CD4-positive, alpha-beta T cell treated with Interleukin-2 at 100 ng/mL for 4 hours (primary cell): ENCODE measurements around the gene FLNB.
"Not testable (repeated sequence)": the region's sequence is repeated elsewhere in the genome, so short reads cannot be mapped to it uniquely, and the experiment has no call there.

Source experiments
- DNase-seq: peaks from one replicate; pipeline ENCODE4 v3.0.0-alpha.2; 2020; ENCODE audit warnings: low spot score

The FLNB gene

DNA sequence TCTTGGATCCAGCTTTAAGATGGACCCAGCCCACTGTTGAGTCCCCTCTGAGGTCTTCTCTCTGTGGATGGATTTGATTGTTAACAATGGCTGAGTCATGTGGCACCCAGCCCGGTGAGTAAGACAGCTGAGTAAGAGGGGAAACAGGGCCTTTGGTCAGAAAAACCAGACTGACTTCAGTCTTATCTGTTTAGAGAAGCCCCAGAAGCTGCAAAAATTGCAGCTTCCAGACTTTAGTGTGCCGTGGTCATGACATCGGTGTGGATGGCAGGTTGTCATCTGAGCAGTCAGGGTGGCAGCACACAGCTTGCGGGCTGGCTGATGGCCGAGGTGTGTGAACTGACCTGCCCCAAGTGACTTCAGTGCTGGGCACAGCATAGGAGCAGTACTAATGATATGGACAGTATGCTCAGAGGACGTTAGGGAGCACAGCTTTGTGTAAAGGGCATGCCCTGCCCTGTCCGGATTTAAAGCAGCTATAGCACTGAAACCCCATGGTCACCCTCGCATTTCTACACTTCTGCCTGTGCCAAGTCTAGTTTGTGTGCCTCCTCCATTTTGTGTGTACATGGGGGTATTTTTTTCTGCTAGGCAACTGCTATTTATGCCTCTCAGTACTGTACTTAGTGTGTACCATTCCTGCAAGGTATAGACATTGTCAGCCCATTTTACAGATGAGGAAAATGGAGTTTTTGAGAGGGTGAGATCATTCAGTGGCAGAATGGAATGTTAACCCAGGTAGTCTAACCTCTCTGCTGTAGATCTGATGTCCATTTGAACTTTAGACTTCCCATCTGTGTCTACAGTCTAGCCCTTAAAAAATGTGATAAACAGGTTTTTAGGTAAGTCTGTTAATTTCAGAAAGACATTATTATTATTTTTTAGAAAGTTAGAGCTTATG, 44.4 kb downstream of the FLNB start:
- peak; percentile 19 for DNase-seq

DNA sequence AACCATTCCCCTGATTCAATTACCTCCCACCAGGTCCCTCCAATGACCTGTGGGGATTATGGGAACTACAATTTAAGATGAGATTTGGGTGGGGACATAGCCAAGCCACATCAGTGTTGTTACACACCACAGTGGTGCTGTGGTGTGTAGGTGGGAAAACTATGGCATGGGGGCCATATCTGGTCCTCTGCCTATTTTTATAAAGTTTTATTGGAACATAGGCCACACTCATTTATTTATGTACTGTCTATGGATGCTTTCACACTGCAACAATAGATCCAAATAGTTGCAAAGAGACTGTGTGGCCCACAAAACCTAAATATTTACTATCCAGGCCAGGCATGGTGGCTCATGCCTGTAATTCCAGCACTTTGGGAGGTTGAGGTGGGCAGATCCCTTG, 46.4 kb downstream of the FLNB start:
- no peak for DNase-seq

DNA sequence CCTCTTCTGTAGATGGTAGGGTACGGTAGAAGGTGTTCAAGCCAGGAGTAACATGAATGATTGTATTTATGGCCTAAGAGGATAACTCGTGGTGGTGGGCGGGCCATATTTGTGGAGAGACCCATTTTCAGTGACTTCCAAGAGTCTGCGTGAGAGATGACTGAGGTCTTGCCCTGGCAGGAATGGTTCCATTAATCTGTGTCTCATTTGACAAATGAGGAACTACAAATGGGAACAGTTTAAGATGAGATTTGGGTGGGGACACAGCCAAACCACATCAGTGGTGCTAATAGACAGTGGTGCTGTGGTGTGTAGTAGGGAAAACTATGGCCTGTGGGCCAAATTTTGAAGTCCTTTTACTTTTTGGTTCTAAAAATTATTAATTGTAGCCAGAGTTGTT, 47.1 kb downstream of the FLNB start:
- no peak for DNase-seq

DNA sequence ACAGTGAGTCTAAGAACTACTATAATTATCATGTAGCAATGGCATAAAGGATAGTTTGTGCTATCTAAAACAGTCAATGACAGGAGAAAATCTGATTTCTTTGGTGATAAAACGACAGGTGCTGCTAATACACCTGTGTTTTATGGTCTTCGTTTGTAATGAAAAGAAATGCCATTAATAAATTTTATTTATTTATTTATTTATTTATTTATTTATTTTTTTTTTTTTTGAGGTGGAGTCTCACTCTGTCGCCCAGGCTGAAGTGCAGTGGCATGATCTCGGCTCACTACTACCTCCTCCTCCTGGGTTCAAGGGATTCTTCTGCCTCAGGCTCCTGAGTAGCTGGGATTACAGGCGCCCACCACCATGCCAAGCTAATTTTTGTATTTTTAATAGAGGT, 47.7 kb downstream of the FLNB start:
- DNase-seq, result not testable (repeated sequence)

DNA sequence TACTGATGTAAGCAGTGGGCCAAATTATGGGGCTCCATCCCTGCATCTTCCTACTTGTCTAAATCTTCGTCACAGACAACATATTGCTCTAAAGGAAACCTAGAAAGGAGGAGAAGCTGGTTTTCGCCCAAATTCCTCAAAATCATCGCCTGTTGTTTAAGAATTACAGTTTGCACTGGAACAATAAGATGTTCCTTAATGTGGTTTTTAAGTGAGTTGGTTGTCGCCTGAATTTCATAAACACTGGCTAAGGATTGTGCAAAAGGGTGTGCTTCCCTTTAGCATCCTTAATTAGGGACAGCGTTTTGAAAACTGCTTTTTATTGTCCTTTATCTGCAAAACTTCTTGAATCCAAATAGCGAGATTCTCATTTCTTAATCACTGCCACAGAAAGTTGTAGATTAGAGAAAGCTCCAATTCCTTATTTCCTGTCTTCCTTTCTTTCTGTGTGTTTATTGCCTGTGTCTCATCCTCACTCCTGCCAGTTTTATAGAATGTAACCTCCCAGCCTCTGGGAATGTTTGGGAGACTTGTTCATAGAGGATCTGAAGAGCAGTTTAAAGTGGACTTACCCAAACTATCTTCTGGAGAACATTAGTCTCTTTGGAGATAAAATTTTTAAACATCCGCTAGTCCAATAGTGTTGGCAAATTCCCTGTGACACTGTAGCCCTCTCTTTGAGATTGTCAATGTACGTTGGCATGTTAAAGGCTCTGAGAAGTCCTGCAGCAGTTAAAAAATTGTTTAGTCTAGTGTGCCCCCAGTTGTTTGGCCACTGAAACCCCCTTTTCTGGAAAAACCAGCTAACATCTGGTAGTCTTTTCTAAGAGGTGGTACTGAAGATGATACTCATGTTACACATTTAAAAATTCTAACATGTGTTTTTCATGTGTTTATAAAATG, 50.4 kb downstream of the FLNB start:
- DNase-seq, result no peak

DNA sequence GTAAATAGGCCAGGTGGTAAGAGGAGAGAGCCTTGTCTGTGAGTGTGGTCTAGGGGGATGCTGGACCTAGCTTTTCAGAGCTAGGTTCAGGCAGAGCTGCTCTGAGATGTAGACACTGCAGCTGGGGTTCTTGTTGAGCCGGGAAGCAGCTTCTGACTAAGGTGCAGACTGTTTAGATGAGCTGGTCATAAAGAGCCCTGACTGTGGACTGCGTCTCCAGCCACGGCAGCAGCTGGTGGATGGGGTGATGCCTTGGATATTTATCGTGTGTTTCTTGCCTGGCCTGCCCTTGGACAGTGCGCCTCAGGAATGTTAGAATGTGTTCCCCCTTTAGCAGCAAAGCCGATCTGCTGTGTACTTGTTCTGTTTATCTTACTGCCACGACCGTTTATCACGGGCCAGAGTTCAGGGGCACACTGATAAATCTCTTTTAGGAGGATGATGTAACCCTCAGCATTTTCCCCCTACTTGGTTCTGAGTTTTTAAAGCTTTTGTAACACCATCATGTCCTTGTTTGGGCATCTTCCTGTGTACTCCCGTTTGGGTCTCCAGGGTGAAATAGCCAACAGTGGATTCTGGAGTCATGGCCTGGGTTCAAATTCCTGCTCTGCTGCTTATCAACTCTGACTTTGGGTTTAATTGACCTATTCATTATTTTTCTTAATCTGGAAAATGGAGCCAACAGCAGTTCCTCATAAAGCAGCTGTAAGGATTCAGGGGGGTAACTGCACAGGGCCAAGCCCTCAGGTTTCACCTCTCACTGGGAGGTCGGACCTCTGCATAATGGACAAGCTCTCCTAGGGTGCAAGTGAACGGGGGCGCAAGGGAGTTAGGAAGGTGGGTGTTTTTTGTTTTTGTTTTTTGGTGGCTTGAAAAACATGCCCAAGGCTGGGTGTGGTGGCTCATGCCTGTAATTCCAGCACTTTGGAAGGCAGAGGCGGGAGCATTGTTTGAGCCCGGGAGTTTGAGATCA, 51.4 kb downstream of the FLNB start:
- no peak for DNase-seq

DNA sequence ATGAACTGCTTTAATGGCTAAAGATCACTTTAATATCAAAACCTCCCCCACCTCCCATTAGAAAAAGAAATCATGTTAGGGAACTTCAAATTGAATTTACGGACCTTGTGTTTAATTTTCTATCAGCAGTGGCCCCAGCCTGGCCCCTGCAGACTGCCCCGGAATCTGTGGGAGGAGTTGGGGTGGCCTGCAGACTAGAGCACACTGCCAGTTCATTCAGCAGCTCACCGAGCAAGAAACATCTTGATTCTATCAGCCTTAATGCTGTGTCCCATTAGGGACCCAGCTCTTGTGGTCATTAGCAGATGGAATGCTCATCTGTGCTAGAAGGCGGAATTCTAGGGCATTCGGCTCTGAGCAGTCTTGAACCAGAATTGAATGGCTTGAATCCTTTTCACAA, 54.2 kb downstream of the FLNB start:
- DNase-seq, result no peak

DNA sequence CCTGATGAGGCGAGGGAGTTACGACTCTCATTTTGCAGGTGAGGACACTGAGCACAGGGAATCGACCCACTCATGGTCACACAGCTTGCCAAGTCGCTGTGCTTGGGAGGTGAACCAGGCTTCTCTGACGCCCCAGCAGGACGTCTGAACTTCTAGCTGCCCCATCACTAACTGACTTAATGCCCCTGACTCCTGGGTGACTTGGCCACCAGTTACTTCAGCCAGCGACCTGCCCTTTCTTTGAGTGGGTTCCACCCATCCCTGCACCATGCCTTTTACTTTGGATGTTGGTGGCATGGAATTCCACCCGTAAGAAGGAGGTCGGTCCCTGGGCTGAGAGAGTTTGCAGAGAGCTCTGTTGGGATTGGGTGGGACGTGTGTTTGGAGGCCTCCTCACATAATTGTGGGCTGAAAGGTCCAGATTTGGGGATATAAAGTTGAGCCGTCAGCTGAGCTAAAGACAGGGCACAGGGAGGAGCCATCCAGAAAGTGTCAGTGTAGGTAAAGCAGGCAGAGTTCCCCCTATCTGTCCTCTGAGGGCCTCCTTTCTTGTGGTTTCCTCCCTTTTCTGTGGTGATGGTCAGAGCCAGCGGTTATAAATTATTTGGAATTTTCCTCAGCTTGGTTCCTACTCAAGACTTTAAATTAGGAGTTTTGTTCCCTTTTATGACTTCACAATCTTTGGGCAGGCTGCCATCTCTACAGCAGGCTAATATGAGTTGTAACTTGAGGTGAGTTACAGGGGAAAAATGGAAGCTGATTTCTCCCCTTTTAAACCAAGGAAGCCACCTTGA, 55.0 kb downstream of the FLNB start:
- DNase-seq, result no peak

DNA sequence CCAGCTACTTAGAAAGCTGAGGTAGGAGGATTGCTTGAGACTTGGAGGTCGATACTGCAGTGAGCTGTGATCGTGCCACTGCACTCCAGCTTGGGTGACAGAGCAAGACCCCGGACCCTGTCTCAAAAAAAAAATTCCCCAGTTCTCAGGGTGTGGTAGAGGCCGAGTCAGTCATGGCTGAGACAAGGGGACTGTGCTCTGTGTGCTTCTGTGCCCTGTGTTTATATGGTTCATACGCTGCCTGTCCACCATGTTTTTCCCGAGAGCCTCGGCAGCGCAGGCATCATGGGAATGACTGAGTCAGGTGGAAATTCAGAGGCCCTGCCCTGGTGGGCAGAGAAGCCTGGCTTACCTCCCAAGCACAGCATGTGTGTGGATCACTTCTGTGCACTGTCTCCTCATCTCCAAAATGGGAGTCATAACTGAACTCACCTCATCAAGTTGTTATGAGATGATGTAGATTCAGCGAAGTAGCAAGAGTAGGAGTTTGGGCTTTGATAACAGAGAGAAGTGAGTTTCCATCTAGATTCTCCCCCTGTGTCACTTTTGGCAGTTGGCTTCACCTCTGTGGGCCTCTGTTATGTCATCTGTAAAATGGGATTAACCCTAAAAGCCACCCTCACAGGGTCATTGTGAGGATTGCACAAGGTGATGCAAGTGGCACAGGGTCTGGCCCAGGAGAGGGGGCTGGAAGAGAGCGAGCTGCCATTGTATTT, 56.9 kb downstream of the FLNB start:
- no peak for DNase-seq

DNA sequence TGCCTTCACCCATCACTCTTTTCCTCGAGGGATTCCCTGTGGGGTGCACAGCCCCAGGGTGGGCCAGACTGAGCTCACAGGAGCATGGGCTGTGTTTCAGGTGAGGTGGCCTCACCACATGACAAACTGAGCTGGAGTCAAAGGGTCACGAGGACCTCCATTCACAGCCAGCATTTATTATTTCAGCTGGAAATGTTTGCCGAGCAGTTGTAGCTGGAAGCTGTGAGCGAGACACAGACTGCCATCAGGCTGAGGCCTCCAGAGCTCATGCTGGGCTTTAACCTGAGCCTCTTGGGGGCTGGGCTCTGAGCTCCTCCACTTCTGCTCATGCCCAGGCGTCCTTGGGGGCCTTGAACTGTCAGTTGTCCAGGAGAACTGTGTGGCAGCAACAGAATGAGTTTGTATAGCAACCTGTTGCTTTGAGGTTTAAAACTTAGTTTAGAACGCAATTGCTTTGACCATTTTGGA, 57.5 kb downstream of the FLNB start:
- DNase-seq, result no peak

DNA sequence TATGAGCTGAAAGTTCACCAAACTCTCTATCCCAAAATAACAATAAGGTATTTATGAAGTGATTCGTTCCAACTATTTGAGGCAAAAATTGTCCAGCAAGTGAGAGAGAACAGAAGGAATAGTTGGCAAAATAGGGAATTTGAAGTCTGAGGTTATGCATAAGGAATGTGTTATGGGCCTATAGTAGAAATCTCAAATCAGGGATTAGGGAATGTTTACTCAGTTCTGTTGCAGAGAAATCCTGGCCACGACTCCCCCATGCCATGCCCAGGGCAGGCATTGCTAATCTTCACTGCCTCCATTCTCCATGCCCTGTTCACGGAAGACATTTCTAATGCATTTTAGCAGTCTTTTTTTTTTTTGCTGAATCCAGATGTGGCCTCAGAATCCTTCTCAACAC, 58.6 kb downstream of the FLNB start:
- DNase-seq, result no peak

DNA sequence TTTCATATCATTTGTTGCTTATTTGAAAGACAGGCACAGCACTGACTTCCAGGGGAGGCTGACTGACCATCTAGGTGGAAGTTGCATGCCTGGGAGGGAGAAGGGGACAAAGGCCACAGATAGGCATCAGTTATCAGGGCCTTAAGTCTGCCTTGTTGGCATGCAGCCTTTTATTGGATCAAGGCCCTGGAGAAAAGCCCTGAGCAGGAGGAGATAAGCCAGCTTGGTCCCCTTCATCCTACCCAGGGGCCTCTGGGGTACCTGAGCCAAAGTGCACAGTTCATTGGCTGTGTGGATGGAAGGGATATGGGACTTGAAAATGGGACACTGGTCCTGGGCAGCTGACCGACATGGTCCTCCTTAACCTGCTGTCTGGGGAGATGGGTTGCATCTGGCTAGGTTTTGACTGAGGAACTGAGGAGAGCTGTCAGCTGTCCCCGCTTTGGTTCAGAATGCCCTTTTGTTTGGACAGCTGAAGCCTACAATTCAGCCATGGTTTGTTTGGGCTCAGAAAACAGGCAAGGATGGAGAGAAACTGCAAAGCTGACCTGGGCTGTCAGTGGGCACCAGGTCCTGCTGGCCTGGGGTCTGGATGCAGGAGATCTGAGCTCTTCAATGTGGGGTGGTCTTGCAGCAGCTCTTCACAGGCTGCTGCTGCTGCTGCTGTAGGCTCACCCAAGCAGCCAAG, 60.0 kb downstream of the FLNB start:
- no peak for DNase-seq

DNA sequence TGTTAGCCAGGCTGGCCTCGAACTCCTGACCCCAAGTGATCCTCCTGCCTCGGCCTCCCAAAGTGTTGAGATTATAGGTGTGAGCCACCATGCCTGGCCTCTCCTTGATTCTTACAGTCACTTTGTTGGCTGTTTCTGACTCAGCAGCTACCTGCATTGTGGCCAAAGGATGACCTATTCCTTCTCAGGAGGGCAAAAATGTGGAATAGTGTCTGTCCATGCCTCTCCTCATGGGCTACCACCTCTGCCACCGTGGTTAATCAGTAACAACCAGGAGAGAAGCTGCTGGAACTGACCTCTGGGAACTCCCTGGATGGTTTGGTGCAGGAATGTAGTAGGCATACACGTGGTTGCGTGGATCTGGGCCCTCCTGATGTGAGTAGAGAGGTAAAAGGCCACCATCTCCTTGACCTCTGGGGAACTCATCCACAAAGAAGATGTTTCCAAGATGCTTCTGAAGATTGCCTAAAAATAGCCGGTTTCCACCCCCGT, 63.3 kb downstream of the FLNB start:
- no peak for DNase-seq

DNA sequence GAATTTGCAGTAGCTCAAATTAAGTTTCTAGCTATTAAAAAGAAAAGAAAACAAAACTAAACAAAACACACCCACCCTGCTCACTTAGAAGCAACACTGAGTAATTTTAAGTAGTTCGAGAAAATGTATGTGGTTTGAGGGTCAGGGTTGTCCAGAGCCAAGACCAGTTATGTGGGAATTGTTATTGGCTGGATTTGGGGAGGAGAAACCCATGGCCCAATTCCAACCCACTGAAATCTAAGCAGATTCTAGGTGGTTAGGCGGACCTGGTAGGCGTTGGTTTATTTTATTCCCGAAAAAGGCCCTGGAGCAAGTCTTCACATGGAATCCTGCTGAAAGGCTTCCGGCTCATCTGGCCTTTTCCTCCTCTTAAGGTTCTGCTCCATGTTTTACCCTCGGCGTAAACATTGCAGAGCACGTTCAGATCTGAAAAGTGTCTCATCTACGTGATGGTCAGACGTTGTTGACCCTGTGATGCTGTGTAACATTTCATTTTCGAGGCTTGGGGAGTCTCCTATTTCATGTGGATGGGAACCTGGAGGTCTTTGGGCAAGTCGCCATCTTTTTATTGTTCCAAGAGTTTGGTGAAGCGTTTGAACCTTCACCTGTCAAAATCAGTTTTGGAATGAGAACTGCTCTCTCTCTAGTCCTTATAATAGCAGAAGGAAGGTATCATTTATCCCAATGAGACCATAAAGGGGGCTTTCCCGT, 64.0 kb downstream of the FLNB start:
- no peak for DNase-seq

DNA sequence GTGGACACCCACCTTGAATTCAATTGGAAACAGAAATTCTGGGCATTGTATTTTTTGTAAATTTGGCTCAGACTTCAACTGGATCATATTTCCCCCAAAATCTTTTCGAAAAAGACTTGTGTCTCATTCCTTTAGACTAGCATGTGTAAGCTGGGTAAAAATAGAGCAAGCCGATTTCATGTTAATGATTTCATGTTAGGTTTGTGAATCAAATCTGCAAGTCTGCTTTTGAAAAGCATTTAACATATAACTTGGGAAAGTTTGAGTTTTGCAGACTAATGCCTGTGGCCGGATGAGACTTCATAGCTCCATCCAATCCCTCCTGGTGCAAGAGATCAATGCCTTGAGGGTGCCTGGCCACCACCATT, 64.5 kb downstream of the FLNB start:
- no peak for DNase-seq

DNA sequence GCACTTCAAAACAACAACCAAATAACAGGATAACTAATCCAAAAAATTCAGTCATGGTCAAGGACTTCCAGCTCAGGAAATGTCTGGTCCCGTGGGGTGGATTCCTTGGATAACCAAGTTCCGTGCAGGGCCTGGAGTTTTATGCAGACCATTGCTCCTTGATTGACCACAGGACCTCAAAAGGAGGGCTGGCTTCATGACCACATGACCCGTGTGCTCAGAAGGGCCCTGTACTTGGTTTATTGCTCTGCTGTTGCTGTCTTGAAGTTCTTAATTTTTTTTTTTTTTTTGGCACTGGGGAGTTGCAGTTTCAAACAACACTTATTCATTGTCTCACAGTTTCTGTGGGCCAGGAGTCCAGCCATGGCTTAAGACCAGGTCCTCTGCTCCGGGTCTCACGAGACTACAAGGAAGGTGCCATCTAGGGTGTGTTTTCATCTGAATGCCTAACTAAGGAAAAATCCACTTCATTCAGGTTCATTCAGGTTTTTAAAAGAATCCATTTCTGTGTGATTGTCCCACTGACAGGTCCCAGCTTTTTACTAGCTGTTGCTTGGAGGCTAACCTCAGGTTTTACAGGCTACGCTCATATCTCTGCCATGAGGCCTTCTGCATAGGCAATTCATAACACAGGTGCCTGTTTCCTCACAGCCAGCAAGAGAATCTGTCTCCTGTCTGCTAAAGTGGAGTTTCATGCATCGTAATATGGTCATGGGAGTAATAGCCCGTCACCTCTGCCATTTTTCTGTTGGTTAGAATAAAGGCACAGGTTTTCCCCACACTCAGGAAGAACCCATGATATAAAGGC, 65.3 kb downstream of the FLNB start:
- DNase-seq, result no peak

DNA sequence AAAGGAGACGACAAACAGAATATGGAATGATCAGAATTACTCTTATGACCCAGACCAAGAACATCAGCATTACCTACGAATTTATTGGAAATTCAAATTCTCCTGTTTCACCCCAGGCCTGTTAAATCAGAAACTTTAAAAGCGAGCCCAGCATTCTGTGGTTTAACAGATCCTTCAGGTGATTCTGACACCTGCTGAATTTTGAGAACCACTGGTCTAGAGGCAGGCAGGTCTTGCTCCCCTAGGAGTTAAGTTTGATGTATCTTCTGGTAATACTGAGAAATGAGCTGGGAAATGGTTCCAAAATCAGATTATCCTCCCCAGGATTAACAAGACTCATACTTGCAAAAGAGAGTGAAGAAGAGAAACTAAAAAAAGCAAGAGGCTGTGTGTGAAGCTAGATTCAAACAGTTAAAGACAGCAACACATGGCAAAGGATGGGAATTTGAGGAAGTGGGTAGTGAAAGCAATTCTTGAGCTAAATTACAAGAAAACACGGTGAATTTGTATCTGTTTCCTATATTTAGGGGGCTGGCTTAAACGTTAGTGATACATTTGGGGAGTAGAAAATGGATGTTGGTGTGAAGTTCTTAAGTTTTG, 66.0 kb downstream of the FLNB start:
- DNase-seq, result no peak

DNA sequence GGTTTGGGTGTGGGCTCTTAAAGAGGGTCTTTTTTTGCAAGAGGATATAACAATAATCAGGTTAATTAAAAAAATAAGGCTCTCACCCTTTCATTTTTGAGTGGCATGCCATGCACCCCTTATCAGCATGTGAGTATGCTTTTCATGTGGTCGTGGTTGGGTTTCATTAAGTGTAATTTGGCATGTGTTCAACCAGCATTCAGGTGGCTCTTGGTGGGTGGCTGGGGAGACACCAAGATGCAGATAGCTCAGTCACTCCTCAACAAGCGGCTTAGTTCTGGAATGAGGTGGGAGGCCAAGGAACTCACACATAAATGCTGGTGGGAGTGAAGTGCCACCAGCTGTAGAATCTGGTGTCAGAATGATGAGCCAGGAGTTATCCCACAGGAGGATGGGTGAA, 66.8 kb downstream of the FLNB start:
- DNase-seq, result no peak
